Inflammatory macrophage treated with lipopolysaccharide for 1 hour (primary cell): ENCODE data around the gene MGST2.

ENCODE experiments used
- DNase-seq, 2 donors: peaks; one replicate each; pipeline ENCODE4 v3.0.0-alpha.2; 2020 to 2022

The MGST2 gene

GRCh38 chr4:139712882-139713281 is 47.3 kb downstream of the MGST2 start:
- DNase-seq, result no peak

- DNase-seq, result no peak
These were observed 50.2 kb downstream of the MGST2 start for GRCh38 chr4:139715746-139716391.

DNA sequence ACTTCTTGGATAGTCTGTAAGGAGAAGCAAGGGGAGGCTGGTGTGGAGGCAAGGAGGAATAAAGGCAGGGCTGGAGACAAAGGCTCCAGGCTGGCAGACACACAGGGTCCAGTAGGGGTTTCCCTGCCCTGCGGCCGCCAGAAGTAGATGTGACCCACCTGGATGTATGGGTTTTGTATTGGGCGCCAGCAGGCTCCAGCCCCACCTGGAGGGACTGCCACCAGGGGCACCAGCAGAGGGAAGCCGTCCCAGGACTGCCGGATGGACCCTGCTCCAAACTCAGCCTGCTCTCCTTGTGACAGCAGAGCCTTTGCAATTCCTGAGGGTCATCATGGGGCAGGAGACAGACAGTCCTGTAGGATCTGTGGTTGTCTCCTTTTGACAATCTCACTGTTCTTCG is 52.7 kb downstream of the MGST2 start:
- no peak for DNase-seq

GRCh38 chr4:139718833-139719232 is 53.2 kb downstream of the MGST2 start:
- no peak for DNase-seq

GRCh38 chr4:139719381-139720101 is 53.9 kb downstream of the MGST2 start:
- no peak for DNase-seq

DNA sequence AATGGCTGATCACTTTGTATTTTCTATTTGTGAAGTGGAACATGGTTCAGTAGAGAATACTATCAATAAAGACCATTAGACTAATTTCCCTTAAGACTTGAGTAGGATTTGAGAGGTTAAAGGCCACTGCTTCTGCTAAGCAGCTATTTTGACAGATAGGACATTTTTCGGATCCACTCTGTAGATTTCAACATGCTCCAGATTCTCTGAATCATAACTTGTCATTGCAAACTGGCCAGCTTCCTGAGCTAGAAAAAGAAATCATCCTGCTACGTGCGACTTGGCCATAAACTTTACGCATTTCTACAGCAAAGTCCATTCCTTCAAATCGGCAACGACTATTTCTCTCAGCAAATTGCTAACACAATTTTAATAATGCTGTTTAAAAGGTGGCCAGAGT is 55.2 kb downstream of the MGST2 start:
- peak in 1 of 2 donors; percentile 18 for DNase-seq

GRCh38 chr4:139721789-139722188 is 56.2 kb downstream of the MGST2 start:
- no peak for DNase-seq

DNA sequence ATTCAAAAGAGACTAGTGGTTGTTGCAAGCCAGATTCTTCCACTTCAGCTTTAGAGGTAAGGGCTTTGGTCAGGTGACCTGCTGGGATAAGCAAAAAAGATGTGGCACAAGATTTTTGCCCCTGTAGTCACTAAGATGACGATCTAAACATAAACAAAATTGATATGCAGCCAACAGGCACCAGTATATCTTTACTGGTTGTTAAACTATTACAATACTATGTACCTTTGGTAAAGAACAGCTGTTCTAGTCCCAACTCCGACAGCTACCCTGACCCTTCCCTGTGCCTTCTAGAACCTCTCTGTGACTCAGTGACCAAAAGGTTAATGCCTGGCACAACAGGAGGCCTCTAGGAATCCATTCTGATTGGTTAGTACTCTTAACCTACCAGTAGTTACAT is 59.6 kb downstream of the MGST2 start:
- no peak for DNase-seq

DNA sequence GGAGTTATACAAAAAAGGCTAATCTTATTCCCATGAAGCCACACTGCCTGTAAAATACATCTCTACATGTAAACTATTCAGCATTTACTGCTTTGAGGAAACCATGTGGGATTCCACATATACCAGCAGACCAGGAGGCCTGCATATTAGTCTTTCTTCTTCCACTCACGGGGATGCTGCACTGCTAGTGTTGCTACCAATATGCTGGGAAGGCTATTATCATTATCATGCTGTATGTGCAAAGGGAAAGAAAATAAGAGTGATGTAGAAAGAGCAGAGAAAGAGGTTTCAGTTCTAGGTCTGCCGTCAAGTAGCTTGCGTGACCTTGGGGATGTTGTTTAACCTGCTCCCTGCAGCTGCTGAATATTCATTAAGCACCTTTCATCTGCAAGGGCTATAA is 61.0 kb downstream of the MGST2 start:
- DNase-seq, result no peak

- DNase-seq, result no peak
These were observed 62.5 kb downstream of the MGST2 start for GRCh38 chr4:139728146-139728545.

GRCh38 chr4:139728840-139729239 is 63.2 kb downstream of the MGST2 start:
- DNase-seq, result no peak

GRCh38 chr4:139732991-139733570 is 67.5 kb downstream of the MGST2 start:
- no peak for DNase-seq

GRCh38 chr4:139734201-139734874 is 68.7 kb downstream of the MGST2 start:
- DNase-seq, result peak; percentile 97 to 98

- peak; percentile 77 to 87 for DNase-seq
These were observed 69.3 kb downstream of the MGST2 start for GRCh38 chr4:139734875-139735380.

- peak; percentile 49 to 56 for DNase-seq
These were observed 70.0 kb downstream of the MGST2 start for GRCh38 chr4:139735381-139736273.

DNA sequence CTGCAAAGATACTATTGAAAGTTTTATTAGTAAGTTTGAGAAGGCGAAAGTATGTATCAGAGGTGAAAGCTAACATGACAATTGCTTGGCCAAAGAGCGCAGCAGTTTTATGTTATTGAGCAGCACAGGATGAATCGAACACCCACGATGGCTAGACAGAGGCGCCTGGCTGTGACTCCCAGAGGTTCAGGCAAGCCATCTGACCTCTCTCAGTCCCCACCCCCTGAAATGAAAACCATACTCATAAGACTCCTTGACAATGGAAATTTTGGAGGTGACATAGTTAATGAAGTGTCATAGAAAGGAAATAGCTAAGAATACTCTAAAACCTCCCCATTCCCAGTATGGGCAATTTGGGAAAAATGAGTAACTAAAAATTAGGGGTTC is 70.6 kb downstream of the MGST2 start:
- peak; percentile 39 to 87 for DNase-seq

- peak; percentile 50 to 67 for DNase-seq
These were observed 71.0 kb downstream of the MGST2 start for GRCh38 chr4:139736661-139737060.

DNA sequence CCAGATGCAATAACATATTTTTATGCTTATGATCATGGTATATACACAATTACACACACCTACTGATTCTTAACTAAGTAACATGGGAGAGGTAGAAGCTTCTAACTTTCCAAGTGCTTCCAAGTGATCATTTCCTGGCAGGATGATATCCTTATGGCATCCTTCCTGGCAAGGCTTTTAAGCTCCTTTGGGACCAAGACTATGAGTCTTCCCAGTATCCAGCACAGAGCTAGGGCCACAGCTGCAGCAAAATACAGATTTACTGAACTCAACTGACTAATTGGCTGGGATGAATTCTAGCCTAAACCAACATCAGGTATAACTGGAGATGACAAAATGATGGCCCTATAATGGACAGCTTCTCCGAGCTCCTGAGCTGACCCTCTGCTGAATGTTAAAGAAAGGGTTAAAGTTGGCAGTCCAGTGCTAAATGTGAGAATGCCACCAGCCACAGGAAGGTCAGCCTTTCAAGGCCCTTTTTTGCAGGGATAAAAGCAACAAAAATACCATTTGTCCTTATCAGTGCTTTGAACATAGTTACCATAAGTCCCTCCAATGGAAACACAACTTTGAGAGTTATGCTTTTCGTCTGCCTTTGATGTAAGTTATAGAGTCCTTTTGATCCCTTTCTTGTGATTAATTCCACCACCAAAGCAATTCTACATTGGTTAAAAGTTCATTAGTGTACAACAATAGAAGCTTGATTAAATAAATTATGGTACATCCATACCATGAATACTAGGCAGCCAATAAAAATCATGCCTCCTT is 73.4 kb downstream of the MGST2 start:
- no peak for DNase-seq

- DNase-seq, result no peak
These were observed 74.5 kb downstream of the MGST2 start for GRCh38 chr4:139740121-139740520.

- DNase-seq, result peak; percentile 82 to 87
These were observed 75.0 kb downstream of the MGST2 start for GRCh38 chr4:139740531-139741041.

GRCh38 chr4:139743027-139743426 is 77.4 kb downstream of the MGST2 start:
- no peak for DNase-seq
